ENCODE measurements around the gene FCHSD2. TPM values are rescaled to one million over a fixed set of nuclear protein-coding genes. Genes with fewer than 3 reads are reported as not detected.
"Not testable (repeated sequence)": the region's sequence is repeated elsewhere in the genome, so short reads cannot be mapped to it uniquely, and the experiment has no call there.

The FCHSD2 gene
- total and polyA plus RNA-seq, 2 of the 8 experiments (the other 6 are each of a cell fraction or from before 2014, with no cell fraction given): 4.1 to 7.8 TPM

DNA sequence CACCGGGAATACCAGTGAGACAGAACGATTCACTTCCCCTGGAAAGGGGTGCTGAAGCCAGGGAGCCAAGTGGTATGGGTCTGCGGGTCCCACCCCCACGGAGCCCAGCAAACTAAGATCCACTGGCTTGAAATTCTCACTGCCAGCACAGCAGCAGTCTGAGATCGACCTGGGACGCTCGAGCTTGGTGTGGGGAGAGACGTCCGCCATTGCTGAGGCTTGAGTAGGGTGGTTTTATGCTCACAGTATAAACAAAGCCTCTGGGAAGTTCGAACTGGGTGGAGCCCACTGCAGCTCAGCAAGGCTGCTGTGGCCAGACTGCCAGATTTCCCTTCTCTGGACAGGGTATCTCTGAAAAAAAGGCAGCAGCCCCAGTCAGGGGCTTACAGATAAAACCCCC, 80.7 kb downstream of the FCHSD2 start:
- H2AFZ ChIP-seq (ENCODE audit: low read length); H2BK12ac ChIP-seq (ENCODE audit: low read depth, low read length); H3K4me3 ChIP-seq (ENCODE audit: extremely low read depth in 1 of 4, insufficient read depth in 2 of 4, low read depth in 3 of 4, low read length in 4 of 4); H3K23me2 ChIP-seq (ENCODE audit: low read depth, low read length); H3K36me3 ChIP-seq (ENCODE audit: control insufficient read depth in 2 of 4, insufficient read depth in 4 of 4, low read length in 3 of 4); H3K4ac ChIP-seq (replicated peaks; ENCODE audit: insufficient read length, low read depth, low read length); DNase-seq (ENCODE audit: low read depth in 1 of 2, low spot score in 2 of 2); H4K91ac ChIP-seq (replicated peaks; ENCODE audit: insufficient read length, low read length); H3K27me3 ChIP-seq (replicated peaks in 1 of 4; ENCODE audit: control insufficient read depth in 3 of 4, extremely low read depth in 1 of 4, insufficient read depth in 3 of 4, low read length in 3 of 4); H2BK15ac ChIP-seq (ENCODE audit: low read length); H3K79me1 ChIP-seq (ENCODE audit: low read depth, low read length); H3K56ac ChIP-seq (replicated peaks; ENCODE audit: insufficient read length, low read depth, low read length); H3K9ac ChIP-seq (replicated peaks in 1 of 4; ENCODE audit: extremely low read depth in 1 of 4, low read depth in 3 of 4, low read length in 3 of 4); H3K4me2 ChIP-seq (ENCODE audit: insufficient read depth in 1 of 2, low read depth in 2 of 2, low read length in 2 of 2); H3K23ac ChIP-seq (ENCODE audit: insufficient read length); H2BK120ac ChIP-seq (replicated peaks; ENCODE audit: low read depth, low read length); FAIRE-seq; H4K5ac ChIP-seq (ENCODE audit: insufficient read length, low read depth, low read length); H3K18ac ChIP-seq (ENCODE audit: extremely low read depth, low read length); POLR2A ChIA-PET (ENCODE audit: partially characterized antibody); H3K27ac ChIP-seq (ENCODE audit: low read depth, low read length); H3K79me2 ChIP-seq (ENCODE audit: control insufficient read depth in 1 of 2, insufficient read depth in 2 of 2, low read length in 2 of 2); H3K14ac ChIP-seq (ENCODE audit: insufficient read length); H3K4me1 ChIP-seq (replicated peaks in 1 of 4; ENCODE audit: control insufficient read depth in 3 of 4, insufficient read depth in 4 of 4, low read length in 3 of 4); H4K8ac ChIP-seq (ENCODE audit: extremely low read depth, insufficient read depth, low read length); H4K20me1 ChIP-seq (replicated peaks in 1 of 2; ENCODE audit: control insufficient read depth in 1 of 2, insufficient read depth in 2 of 2, low read length in 2 of 2); H2AK5ac ChIP-seq (ENCODE audit: low read depth, low read length); H2BK5ac ChIP-seq (ENCODE audit: low read depth, low read length); H3K9me3 ChIP-seq (ENCODE audit: insufficient read depth in 2 of 2, low read depth in 1 of 2, low read length in 1 of 2); H2BK20ac ChIP-seq (ENCODE audit: low read length): not testable (repeated sequence)
- 99% methylated on average over 9 of the region's 10 CpGs; no CpG with 5 or more reads in 1 of the 2 experiments for WGBS, 2 experiments (ENCODE audit: extremely low coverage in 1 of 2, insufficient coverage in 1 of 2, insufficient read length in 1 of 2, insufficient replicate concordance in 2 of 2, low coverage in 1 of 2, low lambda C conversion rate in 2 of 2, missing lambda C conversion rate in 1 of 2)
- CTCF ChIA-PET (ENCODE audit: partially characterized antibody): interaction anchor here (0.7 kb wide), 1 partner anchor 378 kb away, joined by 3 read pairs; no protein-coding TSS in a partner anchor
